Peyer's patch (tissue), 4 donors: ENCODE measurements around the gene TMEM132E. TPM values are rescaled to one million over a fixed set of nuclear protein-coding genes. Genes with fewer than 3 reads are reported as not detected.
A peak's percentile ranks its signal among the peaks of the same experiment; 100 is the strongest.

Experiments used
- DNase-seq, 3 donors: peaks; one replicate each; pipeline ENCODE4 v3.0.0-alpha.2; 2017 to 2019
- H3K27ac ChIP-seq, 4 donors: fragments of 200-600 bp; sonication (generic); one replicate each; pipeline ENCODE4 v1.5.1; 2016 to 2019
- H3K27me3 ChIP-seq, 2 donors: fragments of 200-600 bp; sonication (generic); one replicate each; pipeline ENCODE4 v1.5.1; 2019
- H3K36me3 ChIP-seq, 3 donors: fragments of 200-600 bp; sonication (generic); one replicate each; pipeline ENCODE4 v1.5.1; 2016 to 2019
- H3K4me1 ChIP-seq, 4 donors: fragments of 200-600 bp; sonication (generic); one replicate each; pipeline ENCODE4 v1.5.1; 2016 to 2019
- H3K4me3 ChIP-seq, 4 donors: fragments of 200-600 bp; sonication (generic); 1 replicate in 3 of 4; 2 replicates in 1 of 4; pipeline ENCODE4 v1.5.1; 2016 to 2019; ENCODE audit warnings: mild to moderate bottlenecking in 1 of 4
- H3K9me3 ChIP-seq, 4 donors: fragments of 200-600 bp; sonication (generic); one replicate each; pipeline ENCODE4 v1.5.1; 2016 to 2019; ENCODE audit warnings: mild to moderate bottlenecking in 1 of 4
- CTCF ChIP-seq, 6 experiments: fragments of 450-650 bp in 4 of 6; fragments of 200-600 bp in 2 of 6; sonication (generic) in 1 of 6; IDR thresholded peaks; one replicate each; pipeline ENCODE4 v1.5.1; 2017 to 2019; ENCODE audit warnings: antibody characterized with exemption in 6 of 6, mild to moderate bottlenecking in 3 of 6, moderate library complexity in 1 of 6
- POLR2A ChIP-seq, 2 donors: fragments of 450-650 bp; IDR thresholded peaks; one replicate each; pipeline ENCODE4 v1.5.1; 2017; ENCODE audit warnings: antibody characterized with exemption in 2 of 2, mild to moderate bottlenecking in 2 of 2, moderate library complexity in 2 of 2
- total RNA-seq, 4 donors: library from RNA; depleted of rRNA; stranded (reverse); fragments of >200 nt; gene quantifications; one replicate each; pipeline ENCODE4 v1.1.0, GENCODE V29; 2016

TMEM132E gene
- total RNA-seq, 4 donors from 2014 or later, result 0.13 to 1.7 TPM; not detected in 2

GRCh38 chr17:34556384-34556783, 23.0 kb upstream of the TMEM132E start:
- Histone ChIP-seq H3K36me3 (no peaks in the 10 kb centered on the region), H3K4me1 (no peaks in the 10 kb centered on the region), H3K27ac (no peak overlapping the region), H3K4me3 (no peak overlapping the region), H3K9me3 (no peaks in the 10 kb centered on the region), H3K27me3 (no peaks in the 10 kb centered on the region)
- no peak for DNase-seq
- TF ChIP-seq POLR2A (IDR thresholded peaks at IDR 0.05) (no peak), CTCF (IDR thresholded peaks at IDR 0.05) (no peak)

- Histone ChIP-seq H3K36me3 (no peaks in the 10 kb centered on the region), H3K27me3 (no peaks in the 10 kb centered on the region), H3K4me3 (no peak overlapping the region), H3K27ac (no peak overlapping the region), H3K9me3 (no peaks in the 10 kb centered on the region), H3K4me1 (no peaks in the 10 kb centered on the region)
- TF ChIP-seq POLR2A (IDR thresholded peaks at IDR 0.05) (no peak), CTCF (IDR thresholded peaks at IDR 0.05) (no peak)
- no peak for DNase-seq
Measured at GRCh38 chr17:34556931-34557330, 22.5 kb upstream of the TMEM132E start.

GRCh38 chr17:34561328-34561727, 18.1 kb upstream of the TMEM132E start:
- no peaks in the 10 kb centered on the region for H3K36me3 ChIP-seq
- no peaks in the 10 kb centered on the region for H3K9me3 ChIP-seq
- no peaks in the 10 kb centered on the region for H3K4me1 ChIP-seq
- no peak for DNase-seq
- H3K4me3 ChIP-seq, result no peak overlapping the region
- TF ChIP-seq CTCF (IDR thresholded peaks at IDR 0.05) (no peak), POLR2A (IDR thresholded peaks at IDR 0.05) (no peak)
- no peak overlapping the region for H3K27ac ChIP-seq
- H3K27me3 ChIP-seq, result no peaks in the 10 kb centered on the region

DNA sequence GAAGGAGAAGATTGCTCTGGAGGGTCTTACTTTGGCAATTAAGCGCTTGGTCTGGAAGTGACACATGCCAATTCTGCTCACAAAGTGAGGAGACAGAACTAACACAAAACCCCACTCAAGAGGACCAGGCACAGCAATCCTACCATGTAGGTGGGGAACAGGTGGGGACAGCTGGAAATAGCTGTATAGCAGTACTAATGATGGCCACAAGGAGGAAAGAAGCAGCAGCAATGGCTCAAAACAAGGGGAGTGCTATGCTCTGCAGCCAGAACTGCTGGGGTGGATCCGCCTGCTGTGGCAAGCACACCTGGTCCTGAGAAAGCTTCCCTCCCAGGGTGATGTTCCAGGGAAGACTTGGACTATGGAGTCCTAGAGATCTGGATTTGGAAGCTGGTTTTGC, 17.0 kb upstream of the TMEM132E start:
- Histone ChIP-seq H3K27ac (no peak overlapping the region), H3K4me1 (no peaks in the 10 kb centered on the region), H3K9me3 (no peaks in the 10 kb centered on the region), H3K27me3 (no peaks in the 10 kb centered on the region), H3K4me3 (no peak overlapping the region), H3K36me3 (no peaks in the 10 kb centered on the region)
- TF ChIP-seq POLR2A (IDR thresholded peaks at IDR 0.05) (no peak), CTCF (IDR thresholded peaks at IDR 0.05) (peak in 2 of 6 experiments; percentile 9 to 18)
- DNase-seq, result peak in 1 of 3 donors; percentile 15

DNA sequence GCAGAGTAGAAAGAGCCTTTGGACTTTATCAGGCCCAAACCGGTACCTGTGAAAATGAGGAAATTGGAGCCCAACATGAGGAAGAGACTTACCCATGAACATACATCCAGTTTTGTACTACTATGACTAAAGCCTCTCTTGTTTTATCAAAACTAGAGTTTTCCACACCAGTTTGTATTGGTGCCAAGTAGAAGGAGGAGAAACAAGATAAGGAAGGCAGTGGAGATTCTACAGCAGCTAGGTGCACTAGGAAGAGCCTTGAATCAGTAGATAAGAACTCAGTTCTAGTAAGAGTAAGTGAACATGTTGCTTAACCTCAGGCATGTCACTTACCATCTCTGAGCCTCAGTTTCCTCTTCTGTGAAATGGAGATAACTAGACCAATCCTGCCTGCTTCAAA, 13.7 kb upstream of the TMEM132E start:
- DNase-seq, result no peak
- no peaks in the 10 kb centered on the region for H3K36me3 ChIP-seq
- H3K27me3 ChIP-seq, result no peaks in the 10 kb centered on the region
- H3K4me3 ChIP-seq, result no peak overlapping the region
- H3K9me3 ChIP-seq, result no peaks in the 10 kb centered on the region
- TF ChIP-seq CTCF (IDR thresholded peaks at IDR 0.05), result no peak
- no peak for TF ChIP-seq POLR2A (IDR thresholded peaks at IDR 0.05)
- no peak overlapping the region for H3K27ac ChIP-seq
- no peaks in the 10 kb centered on the region for H3K4me1 ChIP-seq

DNA sequence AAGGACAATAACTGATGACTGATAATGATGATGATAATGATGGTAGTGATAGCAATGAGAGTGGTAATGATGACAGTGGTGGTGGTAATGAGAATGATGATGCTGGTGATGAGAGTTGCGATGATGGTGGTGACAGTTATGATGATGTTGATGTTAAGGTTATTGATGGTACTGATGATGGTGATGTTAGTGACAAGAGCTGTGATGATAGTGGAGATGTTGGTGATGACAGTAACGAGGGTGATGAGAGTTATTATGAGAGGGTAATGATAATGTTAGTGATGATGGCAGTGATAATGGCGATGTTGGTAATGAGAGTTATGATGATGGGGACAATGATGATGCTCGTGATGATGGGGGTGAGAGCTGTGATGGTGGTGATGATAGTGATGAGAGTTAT, 13.2 kb upstream of the TMEM132E start:
- no peaks in the 10 kb centered on the region for H3K36me3 ChIP-seq
- no peak overlapping the region for H3K4me3 ChIP-seq
- no peak for TF ChIP-seq CTCF (IDR thresholded peaks at IDR 0.05)
- TF ChIP-seq POLR2A (IDR thresholded peaks at IDR 0.05), result no peak
- no peak for DNase-seq
- H3K4me1 ChIP-seq, result no peaks in the 10 kb centered on the region
- H3K27ac ChIP-seq, result no peak overlapping the region
- no peaks in the 10 kb centered on the region for H3K27me3 ChIP-seq
- H3K9me3 ChIP-seq, result no peaks in the 10 kb centered on the region
